ENCODE results near the gene GH2. TPM values are rescaled to one million over a fixed set of nuclear protein-coding genes. Genes with fewer than 3 reads are reported as not detected.
"Not testable (repeated sequence)": the region's sequence is repeated elsewhere in the genome, so short reads cannot be mapped to it uniquely, and the experiment has no call there.

Gene GH2
- total and polyA plus RNA-seq, 12 donors: not detected

GRCh38 chr17:63914471-63914870 is 32.7 kb upstream of the GH2 start:
- Histone ChIP-seq H3K9me3 (no peaks in the 10 kb centered on the region), H3K36me3 (no peaks in the 10 kb centered on the region), H3K27ac (no peak overlapping the region), H3K4me1 (peaks cover 0 to 5% (median 0%) of the 10 kb centered on the region in 9 donors), H3K27me3 (peaks cover 0 to 18% (median 8%) of the 10 kb centered on the region in 7 donors), H3K4me3 (no peak overlapping the region)
- no peak for TF ChIP-seq CTCF (IDR thresholded peaks at IDR 0.05)
- WGBS, 2 donors: 95 to 98% methylated on average over 7 of the region's 7 CpGs
- DNase-seq (no peak), ATAC-seq (no peak)
- intact Hi-C loops (cut with DNase I): loop anchor here in 8 of 10 donors (5.0 to 10.0 kb wide), 6 partner anchors 110 to 370 kb away; partner anchors contain the start of genes ERN1 (in 5 of the 8) and ICAM2 (in 1 of the 8)

GRCh38 chr17:63911657-63912100 is 29.9 kb upstream of the GH2 start:
- ATAC-seq (peak in 6 of 8 donors; percentile 47 to 72 (median 66)), DNase-seq (peak in 1 of 2 donors; percentile 45)
- no peak overlapping the region for H3K4me3 ChIP-seq
- peak; percentile 74 to 87 (median 82) for TF ChIP-seq CTCF (IDR thresholded peaks at IDR 0.05)
- no peaks in the 10 kb centered on the region for H3K4me1 ChIP-seq
- peaks cover 0 to 14% (median 8%) of the 10 kb centered on the region in 7 donors for H3K27me3 ChIP-seq
- no peaks in the 10 kb centered on the region for H3K9me3 ChIP-seq
- no peaks in the 10 kb centered on the region for H3K36me3 ChIP-seq
- intact Hi-C loops (cut with DNase I): loop anchor here in 8 of 10 donors (5.0 to 10.0 kb wide), 6 partner anchors 113 to 373 kb away; partner anchors contain the start of genes ERN1 (in 5 of the 8) and ICAM2 (in 1 of the 8)
- no peak overlapping the region for H3K27ac ChIP-seq
- WGBS, 2 donors: 43 to 46% methylated on average over 7 to 8 of the region's 8 CpGs

GRCh38 chr17:63911041-63911635 is 29.4 kb upstream of the GH2 start, which contains the start of gene CSHL1:
CSHL1 (minus strand) TSS chr17:63911258; CDS start chr17:63911196, 62 bp downstream.
- Histone ChIP-seq H3K27ac (no peak within 1 kb of the TSS), H3K36me3 (no peaks in the 10 kb centered on the region), H3K9me3 (no peaks in the 10 kb centered on the region), H3K4me1 (no peaks in the 10 kb centered on the region), H3K4me3 (no peak within 1 kb of the TSS), H3K27me3 (peaks cover 0 to 14% (median 8%) of the 10 kb centered on the region in 7 donors)
- TF ChIP-seq CTCF (IDR thresholded peaks at IDR 0.05): no peak
- WGBS, 2 donors: 65 to 68% methylated on average over 15 of the region's 15 CpGs
- ATAC-seq: no peak
- intact Hi-C loops (cut with DNase I): loop anchor here in 8 of 10 donors (5.0 to 10.0 kb wide), 6 partner anchors 114 to 374 kb away; partner anchors contain the start of genes ERN1 (in 5 of the 8) and ICAM2 (in 1 of the 8)
- no peak for DNase-seq

GRCh38 chr17:63910096-63910495 is 28.4 kb upstream of the GH2 start:
- DNase-seq (no peak), ATAC-seq (no peak)
- Histone ChIP-seq H3K4me3 (no peak overlapping the region), H3K27ac (no peak overlapping the region), H3K36me3 (no peaks in the 10 kb centered on the region), H3K9me3 (no peaks in the 10 kb centered on the region), H3K27me3 (peaks cover 0 to 14% (median 8%) of the 10 kb centered on the region in 7 donors), H3K4me1 (no peaks in the 10 kb centered on the region)
- intact Hi-C loops (cut with DNase I): loop anchor here in 8 of 10 donors (5.0 to 10.0 kb wide), 6 partner anchors 115 to 375 kb away; partner anchors contain the start of genes ERN1 (in 5 of the 8) and ICAM2 (in 1 of the 8)
- TF ChIP-seq CTCF (IDR thresholded peaks at IDR 0.05): no peak
- 77 to 81% methylated on average over 14 of the region's 14 CpGs for WGBS, 2 donors

- H3K9me3 ChIP-seq, H3K4me3 ChIP-seq, DNase-seq, H3K4me1 ChIP-seq, H3K27ac ChIP-seq, H3K36me3 ChIP-seq, ATAC-seq: not testable (repeated sequence)
- peaks cover 0 to 14% (median 8%) of the 10 kb centered on the region in 7 donors for H3K27me3 ChIP-seq
- 89 to 91% methylated on average over 10 of the region's 10 CpGs for WGBS, 2 donors
- intact Hi-C loops (cut with DNase I): loop anchor here in 1 of 10 donors (10.0 kb wide), 1 partner anchor 375 kb away; no protein-coding TSS in a partner anchor
Measured at GRCh38 chr17:63909586-63909985, 27.8 kb upstream of the GH2 start.

Measured in heart right ventricle (tissue), 16 donors.